SJSA1 (cell line): ENCODE measurements around the gene ARHGAP26. TPM values are rescaled to one million over a fixed set of nuclear protein-coding genes. Genes with fewer than 3 reads are reported as not detected.
A peak's percentile ranks its signal among the peaks of the same experiment; 100 is the strongest.

ENCODE experiments used
- DNase-seq, 2 experiments: peaks; one replicate each; pipeline ENCODE4 v3.0.0-alpha.2; 2015 to 2020; ENCODE audit warnings: low spot score in 2 of 2, low read depth in 1 of 2
- H3K27ac ChIP-seq: fragments of 250-450 bp; sonication (Bioruptor Pico); 2 replicates; pipeline ENCODE4 v1.5.1; 2020; ENCODE audit warnings: mild to moderate bottlenecking, moderate library complexity
- H3K27me3 ChIP-seq: fragments of 250-450 bp; sonication (Bioruptor Pico); replicated peaks from 2 replicates; pipeline ENCODE4 v1.5.1; 2020; ENCODE audit warnings: mild to moderate bottlenecking, moderate library complexity
- H3K36me3 ChIP-seq: fragments of 250-450 bp; sonication (Bioruptor Pico); 2 replicates; pipeline ENCODE4 v1.5.1; 2020; ENCODE audit warnings: mild to moderate bottlenecking
- H3K4me1 ChIP-seq: fragments of 250-450 bp; sonication (Bioruptor Pico); replicated peaks from 2 replicates; pipeline ENCODE4 v1.6.1; 2021; ENCODE audit warnings: mild to moderate bottlenecking
- H3K4me3 ChIP-seq: fragments of 250-450 bp; sonication (Bioruptor Pico); 2 replicates; pipeline ENCODE4 v1.5.1; 2020; ENCODE audit warnings: mild to moderate bottlenecking
- H3K9me3 ChIP-seq: fragments of 250-450 bp; sonication (Bioruptor Pico); replicated peaks from 2 replicates; pipeline ENCODE4 v1.5.1; 2020; ENCODE audit warnings: mild to moderate bottlenecking
- total RNA-seq: library from RNA; depleted of rRNA; stranded (reverse); fragments of >200 nt; shearing (Covaris generic); gene quantifications from 2 replicates; pipeline ENCODE4 v1.2.3, GENCODE V29; 2014

The ARHGAP26 gene
- total RNA-seq, 1 experiment from 2014 or later = 10.2 TPM

GRCh38 chr5:143155455-143155854 lies 385.3 kb downstream of the ARHGAP26 start:
- H3K27ac ChIP-seq = peak overlapping the region; percentile 95
- 0 out of 2 replicates have a peak, but pooled peaks cover 2% of the 10 kb centered on the region for H3K36me3 ChIP-seq
- no peaks in the 10 kb centered on the region for H3K27me3 ChIP-seq
- peaks cover 48% of the 10 kb centered on the region for H3K4me1 ChIP-seq
- no peak for DNase-seq
- no peak overlapping the region for H3K4me3 ChIP-seq
- no peaks in the 10 kb centered on the region for H3K9me3 ChIP-seq

GRCh38 chr5:143156086-143156485 lies 385.9 kb downstream of the ARHGAP26 start:
- DNase-seq = no peak
- Histone ChIP-seq H3K4me3 (no peak overlapping the region), H3K9me3 (no peaks in the 10 kb centered on the region), H3K36me3 (0 out of 2 replicates have a peak, but pooled peaks cover 2% of the 10 kb centered on the region), H3K27me3 (no peaks in the 10 kb centered on the region), H3K4me1 (peaks cover 48% of the 10 kb centered on the region), H3K27ac (peak overlapping the region; percentile 95)

GRCh38 chr5:143156572-143156971 lies 386.4 kb downstream of the ARHGAP26 start:
- 0 out of 2 replicates have a peak, but pooled peaks cover 2% of the 10 kb centered on the region for H3K36me3 ChIP-seq
- H3K27me3 ChIP-seq = no peaks in the 10 kb centered on the region
- no peak overlapping the region for H3K27ac ChIP-seq
- no peak overlapping the region for H3K4me3 ChIP-seq
- no peaks in the 10 kb centered on the region for H3K9me3 ChIP-seq
- peaks cover 43% of the 10 kb centered on the region for H3K4me1 ChIP-seq
- no peak for DNase-seq

GRCh38 chr5:143159031-143159430 lies 388.9 kb downstream of the ARHGAP26 start:
- H3K9me3 ChIP-seq = peaks cover 3% of the 10 kb centered on the region; the same call in 1 of the 2 replicates
- H3K4me3 ChIP-seq = no peak overlapping the region
- H3K27ac ChIP-seq = no peak overlapping the region
- H3K4me1 ChIP-seq = peaks cover 26% of the 10 kb centered on the region
- DNase-seq = no peak
- no peaks in the 10 kb centered on the region for H3K36me3 ChIP-seq
- H3K27me3 ChIP-seq = no peaks in the 10 kb centered on the region

GRCh38 chr5:143161885-143162540 lies 391.8 kb downstream of the ARHGAP26 start:
- H3K27me3 ChIP-seq = no peaks in the 10 kb centered on the region
- no peak overlapping the region for H3K4me3 ChIP-seq
- H3K4me1 ChIP-seq = peaks cover 3% of the 10 kb centered on the region; the same call in 1 of the 2 replicates
- no peak for DNase-seq
- H3K27ac ChIP-seq = no peak overlapping the region
- H3K36me3 ChIP-seq = no peaks in the 10 kb centered on the region
- peaks cover 3% of the 10 kb centered on the region; the same call in 1 of the 2 replicates for H3K9me3 ChIP-seq

- H3K36me3 ChIP-seq = no peaks in the 10 kb centered on the region
- DNase-seq = no peak
- H3K27me3 ChIP-seq = no peaks in the 10 kb centered on the region
- peaks cover 8% of the 10 kb centered on the region for H3K4me1 ChIP-seq
- H3K4me3 ChIP-seq = no peak overlapping the region
- H3K9me3 ChIP-seq = peaks cover 3% of the 10 kb centered on the region; the same call in 1 of the 2 replicates
- H3K27ac ChIP-seq = no peak overlapping the region
Observed at GRCh38 chr5:143162810-143163209, 392.6 kb downstream of the ARHGAP26 start.

GRCh38 chr5:143164557-143164956 lies 394.4 kb downstream of the ARHGAP26 start:
- H3K9me3 ChIP-seq = peaks cover 3% of the 10 kb centered on the region; the same call in 1 of the 2 replicates
- no peak overlapping the region for H3K27ac ChIP-seq

GRCh38 chr5:143165049-143165880 lies 395.1 kb downstream of the ARHGAP26 start:
- no peaks in the 10 kb centered on the region for H3K27me3 ChIP-seq
- H3K4me3 ChIP-seq = no peak overlapping the region
- no peaks in the 10 kb centered on the region for H3K36me3 ChIP-seq
- DNase-seq = no peak
- no peak overlapping the region for H3K27ac ChIP-seq
- H3K4me1 ChIP-seq = peaks cover 10% of the 10 kb centered on the region
- peaks cover 3% of the 10 kb centered on the region; the same call in 1 of the 2 replicates for H3K9me3 ChIP-seq

More at GRCh38 chr5:143164557-143164956, 394.4 kb downstream of the ARHGAP26 start:
- H3K36me3 ChIP-seq = no peaks in the 10 kb centered on the region
- peaks cover 10% of the 10 kb centered on the region for H3K4me1 ChIP-seq
- H3K4me3 ChIP-seq = no peak overlapping the region
- DNase-seq = no peak
- H3K27me3 ChIP-seq = no peaks in the 10 kb centered on the region

- Histone ChIP-seq H3K4me3 (no peak overlapping the region), H3K4me1 (peaks cover 10% of the 10 kb centered on the region), H3K9me3 (peaks cover 3% of the 10 kb centered on the region; the same call in 1 of the 2 replicates), H3K27ac (no peak overlapping the region), H3K36me3 (no peaks in the 10 kb centered on the region), H3K27me3 (no peaks in the 10 kb centered on the region)
- DNase-seq = no peak
Observed at GRCh38 chr5:143166090-143166489, 395.9 kb downstream of the ARHGAP26 start.

GRCh38 chr5:143166661-143167420 lies 396.7 kb downstream of the ARHGAP26 start:
- Histone ChIP-seq H3K4me3 (no peak overlapping the region), H3K4me1 (peaks cover 10% of the 10 kb centered on the region), H3K36me3 (no peaks in the 10 kb centered on the region), H3K27ac (no peak overlapping the region), H3K9me3 (peaks cover 3% of the 10 kb centered on the region; the same call in 1 of the 2 replicates), H3K27me3 (no peaks in the 10 kb centered on the region)
- DNase-seq = no peak

GRCh38 chr5:143168171-143168741 lies 398.1 kb downstream of the ARHGAP26 start:
- peaks cover 10% of the 10 kb centered on the region for H3K4me1 ChIP-seq
- H3K27me3 ChIP-seq = no peaks in the 10 kb centered on the region
- no peaks in the 10 kb centered on the region; the same call in 1 of the 2 replicates for H3K9me3 ChIP-seq
- no peak overlapping the region for H3K4me3 ChIP-seq
- DNase-seq = no peak
- no peak overlapping the region; the same call in 1 of the 2 replicates for H3K27ac ChIP-seq
- H3K36me3 ChIP-seq = no peaks in the 10 kb centered on the region

GRCh38 chr5:143168921-143169810 lies 399.0 kb downstream of the ARHGAP26 start:
- Histone ChIP-seq H3K9me3 (no peaks in the 10 kb centered on the region), H3K4me1 (peaks cover 10% of the 10 kb centered on the region), H3K36me3 (no peaks in the 10 kb centered on the region), H3K27me3 (no peaks in the 10 kb centered on the region), H3K27ac (no peak overlapping the region), H3K4me3 (no peak overlapping the region)
- DNase-seq = no peak
